Stomach (tissue), 9 donors: ENCODE results near the gene BCL2. TPM values are rescaled to one million over a fixed set of nuclear protein-coding genes. Genes with fewer than 3 reads are reported as not detected.
A peak's percentile ranks its signal among the peaks of the same experiment; 100 is the strongest.

Experiments
- DNase-seq, 2 donors: peaks; one replicate each; pipeline versions ENCODE4 v3.0.0 to v3.0.0-alpha.2; 2013 to 2019
- H3K27ac ChIP-seq, 5 donors: fragments of 200-600 bp in 4 of 5; sonication (generic) in 4 of 5; one replicate each; pipeline ENCODE4 v1.5.1; 2013 to 2019; ENCODE audit warnings: mild to moderate bottlenecking in 1 of 5, moderate library complexity in 1 of 5
- H3K27me3 ChIP-seq, 3 donors: fragments of 200-600 bp; sonication (generic); one replicate each; pipeline ENCODE4 v1.5.1; 2017 to 2019; ENCODE audit warnings: mixed run types in 1 of 3
- H3K36me3 ChIP-seq, 4 donors: fragments of 200-600 bp; sonication (generic); 1 replicate in 3 of 4; 2 replicates in 1 of 4; pipeline ENCODE4 v1.5.1; 2016 to 2019
- H3K4me1 ChIP-seq, 4 donors: fragments of 200-600 bp; sonication (generic); one replicate each; pipeline ENCODE4 v1.5.1; 2016 to 2019
- H3K4me3 ChIP-seq, 4 donors: fragments of 200-600 bp; sonication (generic) in 3 of 4; one replicate each; pipeline ENCODE4 v1.5.1; 2016 to 2019; ENCODE audit warnings: mild to moderate bottlenecking in 1 of 4
- H3K9me3 ChIP-seq, 4 donors: fragments of 200-600 bp; sonication (generic); one replicate each; pipeline ENCODE4 v1.5.1; 2016 to 2019
- EP300 ChIP-seq: sonication (generic); formaldehyde crosslinking; IDR thresholded peaks from one replicate; pipeline ENCODE4 v1.6.1; 2017; ENCODE audit warnings: antibody characterized with exemption
- POLR2A ChIP-seq, 4 donors: fragments of 450-650 bp; IDR thresholded peaks; one replicate each; pipeline ENCODE4 v1.6.1; 2016; ENCODE audit warnings: antibody characterized with exemption in 4 of 4, control low read depth in 2 of 4, mild to moderate bottlenecking in 1 of 4, moderate library complexity in 1 of 4
- POLR2AphosphoS5 ChIP-seq, 3 donors: sonication (generic); formaldehyde crosslinking; IDR thresholded peaks; one replicate each; pipeline ENCODE4 v1.6.1; 2016; ENCODE audit warnings: antibody characterized with exemption in 3 of 3
- whole genome bisulfite sequencing, 5 donors: extraction: QIAGEN DNeasy Blood & Tissue Kit in 3 of 5; methylation state at CpG; one replicate each; pipeline versions ENCODE4 v1.1.5 to v1.1.7; 2013 to 2018; 5-methylcytosine and 5-hydroxymethylcytosine counted together
- intact Hi-C: fragments of 100-400 bp; cut with DNase I; formaldehyde crosslinking; loops from one replicate; pipeline ENCODE4 v1.15.1; 2023; ENCODE audit warnings: low total_unique reads
- polyA plus RNA-seq, 3 donors: library from polyadenylated mRNA; stranded (reverse); fragments of 200-250 nt; gene quantifications; one replicate each; pipeline ENCODE4 v1.2.3, GENCODE V29; 2013
- total RNA-seq, 5 donors: library from RNA; depleted of rRNA; stranded (reverse); fragments of >200 nt; gene quantifications; one replicate each; pipeline versions ENCODE4 v1.1.0 to v1.2.3, GENCODE V29; 2014 to 2016
- TF ChIP-seq, protein P1 (sequence below), 7 experiments: fragments of 450-650 bp in 4 of 7; fragments of 200-600 bp in 3 of 7; sonication (generic) in 3 of 7; IDR thresholded peaks; one replicate each; pipeline ENCODE4 v1.5.1; 2016 to 2019; ENCODE audit warnings: antibody characterized with exemption in 7 of 7, control low read depth in 2 of 7, mild to moderate bottlenecking in 1 of 7
- donor health status: healthy with polysubstance abuse.
- donor health status: Bipolar disorder and iron deficiency.
- donor health status: healthy.

Gene BCL2
- total and polyA plus RNA-seq, 8 donors = 1.5 to 53.9 (median 6.0) TPM

DNA sequence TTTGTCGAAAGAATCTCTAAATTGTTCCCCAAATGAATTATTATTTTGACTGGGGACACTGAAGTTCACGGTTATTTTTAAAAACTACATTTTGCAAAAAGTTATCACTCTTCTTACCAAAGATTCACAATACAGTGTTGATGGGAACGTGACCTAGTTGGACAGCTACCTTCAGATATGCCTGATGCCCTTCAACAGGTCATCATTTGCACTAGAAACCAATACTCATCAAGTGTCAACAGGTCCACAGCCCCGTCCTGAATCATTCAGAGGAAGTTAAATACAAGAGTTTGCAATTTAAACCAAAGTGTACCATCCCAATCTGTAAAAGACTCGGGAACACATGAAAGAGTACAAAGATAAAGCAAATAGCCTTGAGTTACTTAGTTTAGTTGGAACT, 28.3 kb downstream of the BCL2 start:
- peaks cover 0 to 62% (median 31%) of the 10 kb centered on the region in 4 donors for H3K4me1 ChIP-seq
- no peak for DNase-seq
- H3K36me3 ChIP-seq = no peaks in the 10 kb centered on the region
- TF ChIP-seq POLR2A (IDR thresholded peaks at IDR 0.05) (no peak), POLR2AphosphoS5 (IDR thresholded peaks at IDR 0.05) (no peak), EP300 (no peak)
- TF ChIP-seq, protein P1, sequence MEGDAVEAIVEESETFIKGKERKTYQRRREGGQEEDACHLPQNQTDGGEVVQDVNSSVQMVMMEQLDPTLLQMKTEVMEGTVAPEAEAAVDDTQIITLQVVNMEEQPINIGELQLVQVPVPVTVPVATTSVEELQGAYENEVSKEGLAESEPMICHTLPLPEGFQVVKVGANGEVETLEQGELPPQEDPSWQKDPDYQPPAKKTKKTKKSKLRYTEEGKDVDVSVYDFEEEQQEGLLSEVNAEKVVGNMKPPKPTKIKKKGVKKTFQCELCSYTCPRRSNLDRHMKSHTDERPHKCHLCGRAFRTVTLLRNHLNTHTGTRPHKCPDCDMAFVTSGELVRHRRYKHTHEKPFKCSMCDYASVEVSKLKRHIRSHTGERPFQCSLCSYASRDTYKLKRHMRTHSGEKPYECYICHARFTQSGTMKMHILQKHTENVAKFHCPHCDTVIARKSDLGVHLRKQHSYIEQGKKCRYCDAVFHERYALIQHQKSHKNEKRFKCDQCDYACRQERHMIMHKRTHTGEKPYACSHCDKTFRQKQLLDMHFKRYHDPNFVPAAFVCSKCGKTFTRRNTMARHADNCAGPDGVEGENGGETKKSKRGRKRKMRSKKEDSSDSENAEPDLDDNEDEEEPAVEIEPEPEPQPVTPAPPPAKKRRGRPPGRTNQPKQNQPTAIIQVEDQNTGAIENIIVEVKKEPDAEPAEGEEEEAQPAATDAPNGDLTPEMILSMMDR (IDR thresholded peaks at IDR 0.05) = no peak
- intact Hi-C loops = no loop called here
- H3K27me3 ChIP-seq = no peaks in the 10 kb centered on the region
- H3K27ac ChIP-seq = no peak overlapping the region
- no peak overlapping the region for H3K4me3 ChIP-seq
- WGBS, 5 donors = 84 to 90% (median 86%) methylated on average over 5 of the region's 5 CpGs
- no peaks in the 10 kb centered on the region for H3K9me3 ChIP-seq

DNA sequence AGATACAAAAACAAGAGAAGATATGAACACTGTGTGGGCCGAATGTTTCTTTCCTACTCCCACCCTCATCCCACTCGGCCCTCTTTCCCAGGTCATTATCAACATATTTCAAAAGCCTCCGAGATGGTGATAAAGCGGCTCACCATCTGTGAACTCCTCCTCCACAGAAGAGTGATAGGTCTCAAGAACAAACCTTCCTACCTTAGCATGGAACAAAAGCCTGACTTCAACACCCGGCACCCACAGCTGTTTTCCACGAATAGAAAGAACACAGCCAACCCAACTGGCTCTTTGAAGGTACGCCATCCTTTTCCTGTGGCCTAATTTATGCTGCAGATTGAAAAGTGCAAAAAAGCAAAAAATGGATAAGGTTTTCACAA, 28.8 kb downstream of the BCL2 start:
- Histone ChIP-seq H3K4me3 (no peak overlapping the region), H3K27ac (peak overlapping the region in 1 of 5 donors; percentile 34), H3K9me3 (no peaks in the 10 kb centered on the region), H3K4me1 (peaks cover 0 to 67% (median 29%) of the 10 kb centered on the region in 4 donors), H3K36me3 (no peaks in the 10 kb centered on the region), H3K27me3 (no peaks in the 10 kb centered on the region)
- WGBS, 5 donors = 71 to 89% (median 81%) methylated on average over 7 of the region's 7 CpGs
- TF ChIP-seq POLR2AphosphoS5 (IDR thresholded peaks at IDR 0.05) (no peak), EP300 (no peak), POLR2A (IDR thresholded peaks at IDR 0.05) (no peak)
- TF ChIP-seq, protein P1 (IDR thresholded peaks at IDR 0.05) = no peak
- intact Hi-C loops = no loop called here
- DNase-seq = no peak

DNA sequence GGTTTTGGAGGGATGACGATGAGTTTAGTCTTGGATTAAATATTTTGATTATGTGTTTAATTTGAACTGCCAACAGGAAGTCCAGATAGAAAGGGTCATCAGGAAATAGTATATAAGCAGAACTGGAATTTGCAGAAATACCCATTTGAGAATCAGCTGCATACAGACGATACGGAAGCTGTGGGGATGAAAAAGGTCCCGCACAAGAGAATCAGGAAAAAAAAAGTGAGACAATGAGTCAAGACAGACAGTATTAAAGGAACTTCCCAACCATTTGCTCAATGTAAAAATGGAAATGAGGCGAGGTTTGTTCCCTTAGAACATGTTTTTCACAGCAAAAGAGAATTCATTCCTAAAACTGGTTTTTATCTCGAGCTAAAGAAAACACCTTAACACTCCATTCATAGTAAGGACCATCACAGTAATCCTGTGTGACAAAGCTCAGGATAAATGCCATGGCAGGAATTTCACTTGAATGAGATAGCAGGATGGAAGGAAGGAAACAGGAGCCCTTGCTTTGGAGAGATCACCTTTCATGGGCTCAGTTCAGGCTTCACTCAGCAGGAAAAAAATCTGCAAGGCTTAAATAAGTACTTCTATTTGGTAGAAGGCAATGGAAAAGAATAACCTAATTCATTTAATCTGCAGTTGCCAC, 29.3 kb downstream of the BCL2 start:
- H3K27me3 ChIP-seq = no peaks in the 10 kb centered on the region
- no peak overlapping the region for H3K4me3 ChIP-seq
- no peaks in the 10 kb centered on the region for H3K36me3 ChIP-seq
- DNase-seq = no peak
- intact Hi-C loops = no loop called here
- H3K4me1 ChIP-seq = peaks cover 0 to 71% (median 31%) of the 10 kb centered on the region in 4 donors
- peak overlapping the region in 2 of 5 donors; percentile 11 to 34 for H3K27ac ChIP-seq
- H3K9me3 ChIP-seq = no peaks in the 10 kb centered on the region
- TF ChIP-seq POLR2AphosphoS5 (IDR thresholded peaks at IDR 0.05) (no peak), POLR2A (IDR thresholded peaks at IDR 0.05) (no peak)
- 65 to 77% (median 70%) methylated on average over 6 of the region's 6 CpGs for WGBS, 5 donors

DNA sequence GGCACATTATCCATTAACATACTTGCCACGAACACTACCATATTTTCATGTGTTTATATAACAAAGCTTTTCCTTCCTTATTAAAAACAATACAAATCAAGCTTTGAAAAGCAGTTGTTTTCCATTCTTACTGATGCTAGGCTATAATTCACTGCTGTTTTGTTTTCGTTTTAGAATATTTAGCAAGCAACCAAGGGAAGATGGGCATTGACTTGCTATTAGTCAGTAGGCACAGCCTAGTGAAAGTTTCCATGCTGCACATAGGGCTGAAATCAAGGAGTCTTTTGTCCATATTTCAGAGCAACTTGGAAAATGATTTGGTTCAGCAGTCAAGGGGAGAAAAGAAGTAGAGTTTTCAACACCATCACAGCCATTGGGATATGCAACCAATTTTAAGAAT, 31.3 kb downstream of the BCL2 start:
- H3K4me1 ChIP-seq = peaks cover 0 to 77% (median 38%) of the 10 kb centered on the region in 4 donors
- H3K9me3 ChIP-seq = no peaks in the 10 kb centered on the region
- WGBS, 5 donors = 58 to 84% (median 69%) methylated on average over 2 of the region's 2 CpGs
- H3K27ac ChIP-seq = peak overlapping the region in 3 of 5 donors; percentile 17 to 48 (median 36)
- TF ChIP-seq POLR2AphosphoS5 (IDR thresholded peaks at IDR 0.05) (no peak), POLR2A (IDR thresholded peaks at IDR 0.05) (no peak), EP300 (no peak)
- TF ChIP-seq, protein P1 (IDR thresholded peaks at IDR 0.05) = no peak
- H3K36me3 ChIP-seq = no peaks in the 10 kb centered on the region
- intact Hi-C loops = no loop called here
- no peaks in the 10 kb centered on the region for H3K27me3 ChIP-seq
- no peak overlapping the region for H3K4me3 ChIP-seq
- DNase-seq = no peak

DNA sequence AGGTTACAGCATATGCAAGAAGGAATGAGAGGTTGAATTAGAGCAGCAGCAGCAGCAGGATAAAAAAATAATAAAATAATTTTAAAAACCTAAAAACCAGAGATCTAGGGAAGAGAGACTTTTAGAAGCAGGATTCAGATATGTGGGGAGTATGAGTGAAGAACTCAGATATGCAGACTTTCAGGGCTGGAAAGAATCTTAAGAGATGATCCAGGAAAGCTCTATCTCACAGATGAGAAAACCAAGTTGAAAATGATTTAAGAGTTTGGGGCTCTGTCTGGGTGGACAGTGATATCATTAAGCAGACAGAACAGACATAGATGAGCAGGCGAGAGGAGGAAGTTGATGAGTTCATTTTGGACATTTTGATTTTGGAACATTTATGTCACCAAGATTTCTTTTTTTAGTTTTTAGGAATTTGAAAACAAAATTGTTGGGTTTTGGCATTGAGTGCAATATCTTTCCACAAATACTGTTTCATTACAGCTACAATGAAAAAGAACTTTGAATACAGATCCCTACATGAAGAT, 31.8 kb downstream of the BCL2 start:
- DNase-seq = no peak
- Histone ChIP-seq H3K27ac (peak overlapping the region in 2 of 5 donors; percentile 48 to 75), H3K27me3 (no peaks in the 10 kb centered on the region), H3K4me1 (peaks cover 0 to 73% (median 37%) of the 10 kb centered on the region in 4 donors), H3K36me3 (no peaks in the 10 kb centered on the region), H3K4me3 (no peak overlapping the region), H3K9me3 (no peaks in the 10 kb centered on the region)
- WGBS, 5 donors = 62 to 89% (median 73%) methylated on average over 1 of the region's 1 CpG
- TF ChIP-seq, protein P1 (IDR thresholded peaks at IDR 0.05) = no peak
- TF ChIP-seq POLR2A (IDR thresholded peaks at IDR 0.05) (no peak), EP300 (no peak), POLR2AphosphoS5 (IDR thresholded peaks at IDR 0.05) (no peak)
- intact Hi-C loops = no loop called here
